Keratinocyte (primary cell): ENCODE results near the gene ATRNL1. TPM values are rescaled to one million over a fixed set of nuclear protein-coding genes. Genes with fewer than 3 reads are reported as not detected.

Source experiments
- DNase-seq: peaks from one replicate; pipeline ENCODE4 v3.0.0-alpha.2; 2011; ENCODE audit warnings: low read depth, missing footprints, low spot score
- FAIRE-seq: peaks from 2 replicates; lab custom pipeline; 2011; peaks lifted over from hg19 to GRCh38; lab: Jason Lieb, UNC
- H2AFZ ChIP-seq: 2 replicates; pipeline ENCODE4 v1.6.0; 2012; ENCODE audit warnings: low read length, control low read depth, inconsistent platforms; ENCODE audit not compliant: control insufficient read depth
- H3K27ac ChIP-seq: 2 replicates; pipeline ENCODE4 v1.5.1; 2011; ENCODE audit warnings: low read length; ENCODE audit not compliant: control insufficient read depth, insufficient read depth
- H3K27me3 ChIP-seq: 3 replicates; pipeline ENCODE4 v1.6.0; 2011; ENCODE audit warnings: low read length; ENCODE audit not compliant: control insufficient read depth, insufficient read depth; ENCODE audit errors: extremely low read depth
- H3K36me3 ChIP-seq, 2 experiments: 2 replicates in 1 of 2; 3 replicates in 1 of 2; pipeline ENCODE4 v1.5.1; 2011; ENCODE audit warnings: low read length in 2 of 2, mild to moderate bottlenecking in 1 of 2; ENCODE audit not compliant: control insufficient read depth in 2 of 2, insufficient read depth in 2 of 2; ENCODE audit errors: extremely low read depth in 1 of 2
- H3K4me1 ChIP-seq: 3 replicates; pipeline ENCODE4 v1.5.1; 2011; ENCODE audit warnings: low read length; ENCODE audit not compliant: control insufficient read depth, insufficient read depth; ENCODE audit errors: extremely low read depth
- H3K4me2 ChIP-seq: 3 replicates; pipeline ENCODE4 v1.6.0; 2011; ENCODE audit warnings: low read depth, low read length; ENCODE audit not compliant: control insufficient read depth, insufficient read depth; ENCODE audit errors: extremely low read depth
- H3K4me3 ChIP-seq, 3 experiments: fragments of 200-600 bp in 1 of 3; sonication (generic) in 1 of 3; 2 replicates in 2 of 3; 3 replicates in 1 of 3; pipeline ENCODE4 v1.5.1; 2011 to 2016; ENCODE audit warnings: low read length in 3 of 3, mild to moderate bottlenecking in 3 of 3, control low read depth in 2 of 3, inconsistent platforms in 1 of 3, low read depth in 1 of 3, mixed read lengths in 1 of 3, mixed run types in 1 of 3, moderate library complexity in 1 of 3; ENCODE audit not compliant: control insufficient read depth in 2 of 3, insufficient read depth in 2 of 3; ENCODE audit errors: extremely low read depth in 1 of 3
- H3K79me2 ChIP-seq: 2 replicates; pipeline ENCODE4 v1.6.0; 2012; ENCODE audit warnings: low read length; ENCODE audit not compliant: control insufficient read depth, insufficient read depth
- H3K9ac ChIP-seq: 3 replicates; pipeline ENCODE4 v1.6.0; 2011; ENCODE audit warnings: low read length; ENCODE audit not compliant: control insufficient read depth, insufficient read depth; ENCODE audit errors: extremely low read depth
- H3K9me1 ChIP-seq: 3 replicates; pipeline ENCODE4 v1.6.0; 2011; ENCODE audit warnings: low read length; ENCODE audit not compliant: control insufficient read depth, insufficient read depth; ENCODE audit errors: extremely low read depth
- H3K9me3 ChIP-seq: 2 replicates; pipeline ENCODE4 v1.5.1; 2012; ENCODE audit warnings: low read depth, low read length; ENCODE audit not compliant: control insufficient read depth
- H4K20me1 ChIP-seq: 3 replicates; pipeline ENCODE4 v1.6.0; 2011; ENCODE audit warnings: low read length; ENCODE audit not compliant: control insufficient read depth, insufficient read depth; ENCODE audit errors: extremely low read depth
- EZH2 ChIP-seq: IDR thresholded peaks from one replicate; pipeline ENCODE4 v1.6.1; 2012; ENCODE audit warnings: inconsistent platforms, mild to moderate bottlenecking, low read length, moderate library complexity
- dilution Hi-C: fragments of 300-500 bp; cut with MboI; formaldehyde crosslinking; loops from one replicate; pipeline ENCODE4 v1.7.0; 2020; ENCODE audit warnings: low sequenced_read_pairs; ENCODE audit not compliant: extremely low pct_ligation_motif_present
- polyA plus RNA-seq, 5 experiments: library from polyadenylated mRNA; depleted of rRNA in 3 of 5; stranded (reverse) in 3 of 5; stranded (forward) in 1 of 5; unstranded in 1 of 5; fragments of >200 nt; gene quantifications; 1 replicate in 1 of 5; 2 replicates in 3 of 5; 3 replicates in 1 of 5; pipeline versions ENCODE4 v1.2.1 to v1.2.3, GENCODE V29; 2011 to 2012; ENCODE audit warnings: missing spikeins in 2 of 5, low read depth in 1 of 5, low replicate concordance in 1 of 5
- TF ChIP-seq, protein P1 (sequence below), 3 experiments: IDR thresholded peaks in 1 of 3; conservative IDR thresholded peaks in 1 of 3; optimal IDR thresholded peaks in 1 of 3; 2 replicates in 2 of 3; 3 replicates in 1 of 3; pipeline versions ENCODE3 to v1.5.1; 2011; ENCODE audit warnings: low read length in 3 of 3, mild to moderate bottlenecking in 3 of 3, moderate library complexity in 2 of 3, control low read depth in 1 of 3, inconsistent platforms in 1 of 3; ENCODE audit not compliant: insufficient read depth in 2 of 3; ENCODE audit errors: extremely low read depth in 1 of 3

Gene ATRNL1
- polyA plus RNA-seq, 1 donor (not counting 4 experiments of a cell fraction or from before 2014, with no cell fraction given), result 0.07 TPM

DNA sequence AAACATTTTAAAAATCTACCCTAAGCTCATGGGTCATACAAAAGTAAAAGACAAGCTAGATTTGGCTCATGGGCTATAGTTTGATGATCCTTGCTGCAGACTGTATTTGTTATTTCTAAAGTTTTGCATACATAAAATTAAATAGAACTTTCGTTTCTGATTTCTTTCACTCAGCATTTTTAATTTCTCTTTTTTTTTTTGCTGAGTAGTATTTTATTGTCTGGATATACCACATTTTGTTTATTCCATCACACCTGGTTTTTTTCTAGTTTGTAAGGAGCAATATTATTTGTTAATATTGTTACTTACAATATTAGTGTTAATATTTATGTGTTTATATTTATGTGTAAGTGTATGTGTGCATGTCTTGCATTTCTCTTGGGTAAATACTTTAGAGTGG, 291.5 kb downstream of the ATRNL1 start:
- dilution Hi-C loops, result no loop called here
- Histone ChIP-seq H3K27ac (no peak overlapping the region), H3K4me1 (no peaks in the 10 kb centered on the region), H3K9ac (no peak overlapping the region), H3K27me3 (no peaks in the 10 kb centered on the region), H3K4me3 (no peak overlapping the region), H2AFZ (no peak overlapping the region), H4K20me1 (no peaks in the 10 kb centered on the region), H3K9me3 (no peaks in the 10 kb centered on the region), H3K79me2 (no peaks in the 10 kb centered on the region), H3K36me3 (no peaks in the 10 kb centered on the region), H3K9me1 (no peaks in the 10 kb centered on the region), H3K4me2 (no peak overlapping the region)
- TF ChIP-seq, protein P1, sequence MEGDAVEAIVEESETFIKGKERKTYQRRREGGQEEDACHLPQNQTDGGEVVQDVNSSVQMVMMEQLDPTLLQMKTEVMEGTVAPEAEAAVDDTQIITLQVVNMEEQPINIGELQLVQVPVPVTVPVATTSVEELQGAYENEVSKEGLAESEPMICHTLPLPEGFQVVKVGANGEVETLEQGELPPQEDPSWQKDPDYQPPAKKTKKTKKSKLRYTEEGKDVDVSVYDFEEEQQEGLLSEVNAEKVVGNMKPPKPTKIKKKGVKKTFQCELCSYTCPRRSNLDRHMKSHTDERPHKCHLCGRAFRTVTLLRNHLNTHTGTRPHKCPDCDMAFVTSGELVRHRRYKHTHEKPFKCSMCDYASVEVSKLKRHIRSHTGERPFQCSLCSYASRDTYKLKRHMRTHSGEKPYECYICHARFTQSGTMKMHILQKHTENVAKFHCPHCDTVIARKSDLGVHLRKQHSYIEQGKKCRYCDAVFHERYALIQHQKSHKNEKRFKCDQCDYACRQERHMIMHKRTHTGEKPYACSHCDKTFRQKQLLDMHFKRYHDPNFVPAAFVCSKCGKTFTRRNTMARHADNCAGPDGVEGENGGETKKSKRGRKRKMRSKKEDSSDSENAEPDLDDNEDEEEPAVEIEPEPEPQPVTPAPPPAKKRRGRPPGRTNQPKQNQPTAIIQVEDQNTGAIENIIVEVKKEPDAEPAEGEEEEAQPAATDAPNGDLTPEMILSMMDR (optimal IDR thresholded peaks at IDR 0.05 in 1 of 3, IDR thresholded peaks at IDR 0.05 in 1 of 3, conservative IDR thresholded peaks at IDR 0.05 in 1 of 3; ENCODE audit: extremely low read depth in 1 of 3, insufficient read depth in 2 of 3, low read length in 3 of 3), result no peak
- no peak for TF ChIP-seq EZH2
- DNase-seq (no peak), FAIRE-seq (no peak)

GRCh38 chr10:115390607-115391006, 297.4 kb downstream of the ATRNL1 start:
- dilution Hi-C loops, result no loop called here
- Histone ChIP-seq H3K4me2 (no peak overlapping the region), H4K20me1 (no peaks in the 10 kb centered on the region), H2AFZ (no peak overlapping the region), H3K4me1 (no peaks in the 10 kb centered on the region), H3K9me3 (no peaks in the 10 kb centered on the region), H3K9ac (no peak overlapping the region), H3K27me3 (no peaks in the 10 kb centered on the region), H3K36me3 (no peaks in the 10 kb centered on the region), H3K27ac (no peak overlapping the region), H3K9me1 (no peaks in the 10 kb centered on the region), H3K4me3 (no peak overlapping the region), H3K79me2 (no peaks in the 10 kb centered on the region)
- FAIRE-seq, result no peak
- TF ChIP-seq EZH2, result no peak
- TF ChIP-seq, protein P1 (optimal IDR thresholded peaks at IDR 0.05 in 1 of 3, IDR thresholded peaks at IDR 0.05 in 1 of 3, conservative IDR thresholded peaks at IDR 0.05 in 1 of 3; ENCODE audit: extremely low read depth in 1 of 3, insufficient read depth in 2 of 3, low read length in 3 of 3), result no peak
- DNase-seq, result no peak
